Activated CD4-positive, alpha-beta T cell treated with anti-CD3 and anti-CD28 coated beads for 48 hours (primary cell): ENCODE measurements around the gene CADM1.
A peak's percentile ranks its signal among the peaks of the same experiment; 100 is the strongest.

Experiments used
- DNase-seq: peaks from one replicate; pipeline ENCODE4 v3.0.0-alpha.2; 2020

CADM1 gene

GRCh38 chr11:115226556-115226955, 277.7 kb downstream of the CADM1 start:
- DNase-seq: no peak

GRCh38 chr11:115224551-115224950, 279.7 kb downstream of the CADM1 start:
- DNase-seq: no peak

- no peak for DNase-seq
Observed at GRCh38 chr11:115222863-115223530, 281.2 kb downstream of the CADM1 start.

- peak; percentile 16 for DNase-seq
Observed at GRCh38 chr11:115222218-115222862, 281.9 kb downstream of the CADM1 start.

- no peak for DNase-seq
Observed at GRCh38 chr11:115221461-115222069, 282.6 kb downstream of the CADM1 start.

- DNase-seq: no peak
Observed at GRCh38 chr11:115220911-115221310, 283.3 kb downstream of the CADM1 start.

GRCh38 chr11:115220423-115220822, 283.8 kb downstream of the CADM1 start:
- DNase-seq: no peak

GRCh38 chr11:115219376-115219775, 284.8 kb downstream of the CADM1 start:
- no peak for DNase-seq

- DNase-seq: no peak
Observed at GRCh38 chr11:115217726-115218311, 286.4 kb downstream of the CADM1 start.

- no peak for DNase-seq
Observed at GRCh38 chr11:115215694-115216617, 288.3 kb downstream of the CADM1 start.

GRCh38 chr11:115214644-115215234, 289.5 kb downstream of the CADM1 start:
- DNase-seq: no peak

- no peak for DNase-seq
Observed at GRCh38 chr11:115213007-115213406, 291.2 kb downstream of the CADM1 start.

- no peak for DNase-seq
Observed at GRCh38 chr11:115208808-115209259, 295.4 kb downstream of the CADM1 start.

GRCh38 chr11:115207916-115208315, 296.3 kb downstream of the CADM1 start:
- DNase-seq: no peak

- DNase-seq: no peak
Observed at GRCh38 chr11:115207166-115207591, 297.0 kb downstream of the CADM1 start.

- DNase-seq: no peak
Observed at GRCh38 chr11:115206365-115207022, 297.7 kb downstream of the CADM1 start.

GRCh38 chr11:115202900-115203552, 301.2 kb downstream of the CADM1 start:
- no peak for DNase-seq

GRCh38 chr11:115202074-115202473, 302.1 kb downstream of the CADM1 start:
- no peak for DNase-seq

- no peak for DNase-seq
Observed at GRCh38 chr11:115201111-115201792, 303.0 kb downstream of the CADM1 start.

- no peak for DNase-seq
Observed at GRCh38 chr11:115199481-115200069, 304.6 kb downstream of the CADM1 start.
